Endodermal cell (in vitro differentiated cells): ENCODE data around the gene NOTCH4. TPM values are rescaled to one million over a fixed set of nuclear protein-coding genes. Genes with fewer than 3 reads are reported as not detected.

Experiments used
- DNase-seq: peaks from one replicate; pipeline ENCODE4 v3.0.0-alpha.2; 2017
- H3K27ac ChIP-seq: 2 replicates; pipeline ENCODE4 v1.5.1; 2013; ENCODE audit warnings: mild to moderate bottlenecking, low read depth, low read length, moderate library complexity
- H3K27me3 ChIP-seq: 2 replicates; pipeline ENCODE4 v1.6.1; 2013; ENCODE audit warnings: mild to moderate bottlenecking, low read length, moderate library complexity; ENCODE audit not compliant: insufficient read depth, control insufficient read depth, poor library complexity, severe bottlenecking
- H3K36me3 ChIP-seq: 2 replicates; pipeline ENCODE4 v1.7.0; 2013; ENCODE audit warnings: mild to moderate bottlenecking, low read length, moderate library complexity; ENCODE audit not compliant: control insufficient read depth, insufficient read depth
- H3K4me1 ChIP-seq: one replicate; pipeline ENCODE4 v1.7.0; 2013; ENCODE audit warnings: low read length; ENCODE audit not compliant: control insufficient read depth, insufficient read depth
- H3K4me3 ChIP-seq: 2 replicates; pipeline ENCODE4 v1.5.1; 2013; ENCODE audit warnings: mild to moderate bottlenecking, low read length, moderate library complexity
- H3K9ac ChIP-seq: 2 replicates; pipeline ENCODE4 v1.6.1; 2013; ENCODE audit warnings: mild to moderate bottlenecking, low read length, moderate library complexity; ENCODE audit not compliant: poor library complexity, severe bottlenecking; ENCODE audit errors: extremely low read depth
- H3K9me3 ChIP-seq: 2 replicates; pipeline ENCODE4 v1.6.1; 2013; ENCODE audit warnings: mild to moderate bottlenecking, low read length, moderate library complexity; ENCODE audit not compliant: control insufficient read depth
- H3K27ac Mint-ChIP-seq: 2 replicates; pipeline ENCODE4 v1.8.0; 2020; ENCODE audit warnings: mixed read lengths
- H3K27me3 Mint-ChIP-seq: 2 replicates; pipeline ENCODE4 v1.8.0; 2021; ENCODE audit warnings: mild to moderate bottlenecking, mixed read lengths; ENCODE audit not compliant: insufficient read depth
- H3K36me3 Mint-ChIP-seq: 2 replicates; pipeline ENCODE4 v1.8.0; 2020; ENCODE audit warnings: low read depth, mixed read lengths
- H3K4me1 Mint-ChIP-seq: 2 replicates; pipeline ENCODE4 v1.8.0; 2020; ENCODE audit warnings: mixed read lengths
- H3K4me3 Mint-ChIP-seq: 2 replicates; pipeline ENCODE4 v1.8.0; 2020; ENCODE audit warnings: mild to moderate bottlenecking, moderate library complexity, mixed read lengths
- H3K9me3 Mint-ChIP-seq: 2 replicates; pipeline ENCODE4 v1.8.0; 2020; ENCODE audit warnings: mild to moderate bottlenecking, mixed read lengths
- CTCF ChIP-seq: fragments of 200-600 bp; sonication (generic); conservative IDR thresholded peaks from 2 replicates; pipeline ENCODE4 v1.5.0; 2021; ENCODE audit warnings: antibody characterized with exemption, mild to moderate bottlenecking
- WGBS, 2 experiments: methylation state at CpG; one replicate each; pipeline versions ENCODE4 v1.1.5 to v1.1.7; 2013; ENCODE audit warnings: missing lambda C conversion rate in 2 of 2, mixed read lengths in 1 of 2; ENCODE audit not compliant: insufficient coverage in 1 of 2, insufficient read length in 1 of 2; 5-methylcytosine and 5-hydroxymethylcytosine counted together
- total RNA-seq, 2 donors: library from RNA; stranded (reverse); fragmentation: NEBNext Ultra II Directional in 1 of 2; extraction: Animal tissue kit (Norgen Biotek cat#: 25700) in 1 of 2; gene quantifications; 2 replicates in 1 of 2; 3 replicates in 1 of 2; pipeline ENCODE4 v1.2.1, GENCODE V29; 2021

The NOTCH4 gene
- total RNA-seq, 2 donors from 2014 or later, result 2.1 to 2.5 TPM

- peaks cover 12% of the 10 kb centered on the region for H3K36me3 Mint-ChIP-seq
- peak; percentile 68 for DNase-seq
- H3K27ac Mint-ChIP-seq, result peak within 1 kb of the TSS; percentile 90
- no peak within 1 kb of the TSS for H3K9ac ChIP-seq
- peaks cover 8% of the 10 kb centered on the region for H3K4me1 ChIP-seq
- WGBS, 2 experiments, result 91% methylated on average over 4 of the region's 5 CpGs; no CpG with 5 or more reads in 1 of the 2 experiments
- H3K36me3 ChIP-seq, result peaks cover 5% of the 10 kb centered on the region
- no peak within 1 kb of the TSS for H3K27ac ChIP-seq
- H3K9me3 ChIP-seq, result no peaks in the 10 kb centered on the region
- no peaks in the 10 kb centered on the region for H3K9me3 Mint-ChIP-seq
- no peaks in the 10 kb centered on the region for H3K27me3 ChIP-seq
- H3K4me3 Mint-ChIP-seq, result peak within 1 kb of the TSS; percentile 86
- H3K27me3 Mint-ChIP-seq, result no peaks in the 10 kb centered on the region
- no peak for TF ChIP-seq CTCF
- H3K4me1 Mint-ChIP-seq, result peaks cover 37% of the 10 kb centered on the region
- H3K4me3 ChIP-seq, result no peak within 1 kb of the TSS
These were observed 31.2 kb downstream of the NOTCH4 start, which contains the start of gene GPSM3 for GRCh38 chr6:32192608-32193039. GPSM3 (minus strand) TSS chr6:32192643; CDS start chr6:32192513, 130 bp downstream.

GRCh38 chr6:32191696-32192607, 31.9 kb downstream of the NOTCH4 start:
- 91 to 98% methylated on average over 6 to 15 of the region's 15 CpGs for WGBS, 2 experiments
- peaks cover 18% of the 10 kb centered on the region for H3K36me3 Mint-ChIP-seq
- TF ChIP-seq CTCF, result no peak
- Histone ChIP-seq H3K27me3 (no peaks in the 10 kb centered on the region), H3K9ac (no peak overlapping the region), H3K4me1 (peaks cover 8% of the 10 kb centered on the region), H3K4me3 (no peak overlapping the region), H3K27ac (no peak overlapping the region), H3K9me3 (no peaks in the 10 kb centered on the region), H3K36me3 (peaks cover 12% of the 10 kb centered on the region)
- H3K9me3 Mint-ChIP-seq, result no peaks in the 10 kb centered on the region
- H3K27ac Mint-ChIP-seq, result peak overlapping the region; percentile 90
- peaks cover 42% of the 10 kb centered on the region for H3K4me1 Mint-ChIP-seq
- no peak for DNase-seq
- H3K4me3 Mint-ChIP-seq, result peak overlapping the region; percentile 86
- no peaks in the 10 kb centered on the region for H3K27me3 Mint-ChIP-seq

- H3K4me3 ChIP-seq, result no peak overlapping the region
- 91 to 100% methylated on average over 1 to 7 of the region's 8 CpGs for WGBS, 2 experiments
- Mint-ChIP-seq H3K4me1 (peaks cover 47% of the 10 kb centered on the region), H3K27me3 (no peaks in the 10 kb centered on the region), H3K4me3 (peak overlapping the region; percentile 86), H3K36me3 (peaks cover 27% of the 10 kb centered on the region), H3K27ac (peak overlapping the region; percentile 90), H3K9me3 (no peaks in the 10 kb centered on the region)
- no peak overlapping the region for H3K27ac ChIP-seq
- peaks cover 8% of the 10 kb centered on the region for H3K4me1 ChIP-seq
- TF ChIP-seq CTCF, result no peak
- DNase-seq, result peak; percentile 66
- H3K27me3 ChIP-seq, result no peaks in the 10 kb centered on the region
- H3K9me3 ChIP-seq, result no peaks in the 10 kb centered on the region
- H3K9ac ChIP-seq, result no peak overlapping the region
- peaks cover 19% of the 10 kb centered on the region for H3K36me3 ChIP-seq
These were observed 32.8 kb downstream of the NOTCH4 start for GRCh38 chr6:32190911-32191677.
